Mucosa of gallbladder (tissue), 1 donor: Measurements from ENCODE around the gene GINS2. TPM values are rescaled to one million over a fixed set of nuclear protein-coding genes. Genes with fewer than 3 reads are reported as not detected.

Experiments used
- DNase-seq: peaks from one replicate; pipeline ENCODE4 v3.0.0-alpha.2; 2020; ENCODE audit warnings: low spot score
- total RNA-seq: library from RNA; stranded (reverse); gene quantifications from one replicate; pipeline ENCODE4 v1.2.1, GENCODE V29; 2021
- donor health status: DM: no; HTN: no; CAD: no.

GINS2 gene
- total RNA-seq, 1 donor from 2014 or later = 0.81 TPM

GRCh38 chr16:85667841-85668413, 20.8 kb downstream of the GINS2 start:
- no peak for DNase-seq

- no peak for DNase-seq
Measured at GRCh38 chr16:85667261-85667660, 21.5 kb downstream of the GINS2 start.

- DNase-seq = no peak
Measured at GRCh38 chr16:85665929-85666328, 22.8 kb downstream of the GINS2 start.

DNA sequence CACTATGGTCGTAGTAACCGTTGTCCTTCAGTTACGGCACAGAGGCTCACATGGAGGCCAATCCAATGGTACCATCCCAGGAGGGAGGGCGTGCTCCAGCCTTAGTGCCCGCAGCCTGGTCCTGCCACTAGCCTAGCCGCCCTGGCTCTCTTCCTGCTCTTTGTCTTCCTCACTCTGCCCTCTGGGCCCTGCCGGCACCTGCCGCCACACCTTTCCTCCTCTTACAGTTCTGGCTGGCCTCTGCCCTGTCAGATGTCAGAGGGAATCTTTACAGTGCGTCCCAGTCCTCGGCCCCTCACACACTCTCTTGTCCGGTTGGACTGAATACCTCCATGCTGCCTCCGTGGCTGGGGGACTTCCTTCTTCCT, 23.4 kb downstream of the GINS2 start:
- no peak for DNase-seq

DNA sequence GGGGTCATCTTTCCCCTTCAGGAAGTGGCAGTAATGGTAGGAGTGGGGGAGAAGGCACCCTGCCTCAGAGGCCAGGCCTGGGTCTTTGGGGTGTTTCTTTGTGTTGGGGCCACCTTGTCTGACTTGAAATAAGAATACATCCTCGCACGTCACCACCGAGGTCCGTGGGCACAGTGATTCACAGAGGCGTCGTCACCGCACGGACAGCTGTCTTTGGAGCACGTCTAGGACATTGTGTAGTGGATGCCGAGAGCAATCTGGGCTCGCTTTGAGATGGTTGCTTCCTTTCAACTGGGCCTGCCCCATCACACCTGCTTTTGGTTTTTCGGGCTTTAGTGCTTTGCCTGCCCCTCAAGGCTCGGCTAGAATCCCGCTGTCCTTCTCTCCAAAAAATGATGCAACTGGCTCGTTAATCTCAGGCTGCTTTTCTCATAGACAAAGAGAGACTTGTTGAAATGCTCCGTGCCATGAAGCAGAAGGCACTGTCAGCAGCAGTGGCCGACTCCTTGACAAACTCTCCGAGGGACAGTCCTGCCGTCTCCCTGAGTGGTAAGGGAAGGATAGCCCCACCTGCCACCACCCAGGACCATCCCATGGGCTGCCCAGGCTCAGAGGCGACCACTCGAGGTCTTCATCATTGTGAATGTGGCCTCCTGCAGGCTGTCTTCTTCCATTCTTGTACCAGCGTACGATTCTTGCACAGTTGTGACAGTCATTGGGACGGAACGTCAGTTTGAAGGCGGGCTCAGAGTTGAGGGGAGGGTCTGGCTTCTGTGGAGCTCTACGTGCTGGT, 24.0 kb downstream of the GINS2 start:
- no peak for DNase-seq

- no peak for DNase-seq
Measured at GRCh38 chr16:85663891-85664321, 24.8 kb downstream of the GINS2 start.

DNA sequence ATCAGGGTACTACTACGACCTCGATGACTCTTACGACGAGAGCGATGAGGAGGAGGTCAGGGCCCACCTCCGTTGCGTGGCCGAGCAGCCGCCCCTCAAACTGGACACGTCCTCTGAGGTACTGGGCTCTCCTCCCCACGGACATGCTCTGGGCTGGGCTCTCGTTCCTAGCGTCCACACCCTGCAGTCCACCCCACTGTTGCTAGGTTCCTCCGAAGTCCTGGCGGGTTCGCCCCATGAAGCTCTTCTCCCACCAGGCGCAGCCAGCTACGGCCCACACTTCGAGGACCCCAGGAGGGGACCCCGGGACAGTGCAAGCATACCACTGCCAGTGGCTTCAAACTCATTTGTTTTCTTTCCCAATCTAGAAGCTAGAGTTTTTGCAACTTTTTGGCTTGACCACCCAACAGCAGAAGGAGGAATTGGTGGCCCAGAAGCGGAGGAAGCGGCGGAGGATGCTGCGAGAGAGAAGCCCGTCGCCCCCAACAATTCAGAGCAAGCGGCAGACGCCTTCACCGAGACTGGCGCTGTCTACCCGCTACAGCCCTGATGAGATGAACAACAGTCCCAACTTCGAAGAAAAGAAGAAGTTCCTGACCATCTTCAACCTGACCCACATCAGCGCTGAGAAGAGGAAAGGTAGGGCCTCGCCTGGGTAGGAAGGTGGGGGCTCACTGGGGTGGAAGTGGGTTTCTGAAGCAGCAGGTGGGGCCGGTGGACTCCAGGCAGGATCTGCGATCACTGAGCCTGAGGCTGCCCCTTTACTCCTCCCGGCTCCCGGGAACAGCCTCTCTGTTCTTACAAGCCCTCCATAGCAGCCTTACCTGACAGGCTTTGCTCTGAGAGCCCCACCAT, 25.6 kb downstream of the GINS2 start:
- DNase-seq = no peak

GRCh38 chr16:85662482-85662812, 26.3 kb downstream of the GINS2 start:
- no peak for DNase-seq

DNA sequence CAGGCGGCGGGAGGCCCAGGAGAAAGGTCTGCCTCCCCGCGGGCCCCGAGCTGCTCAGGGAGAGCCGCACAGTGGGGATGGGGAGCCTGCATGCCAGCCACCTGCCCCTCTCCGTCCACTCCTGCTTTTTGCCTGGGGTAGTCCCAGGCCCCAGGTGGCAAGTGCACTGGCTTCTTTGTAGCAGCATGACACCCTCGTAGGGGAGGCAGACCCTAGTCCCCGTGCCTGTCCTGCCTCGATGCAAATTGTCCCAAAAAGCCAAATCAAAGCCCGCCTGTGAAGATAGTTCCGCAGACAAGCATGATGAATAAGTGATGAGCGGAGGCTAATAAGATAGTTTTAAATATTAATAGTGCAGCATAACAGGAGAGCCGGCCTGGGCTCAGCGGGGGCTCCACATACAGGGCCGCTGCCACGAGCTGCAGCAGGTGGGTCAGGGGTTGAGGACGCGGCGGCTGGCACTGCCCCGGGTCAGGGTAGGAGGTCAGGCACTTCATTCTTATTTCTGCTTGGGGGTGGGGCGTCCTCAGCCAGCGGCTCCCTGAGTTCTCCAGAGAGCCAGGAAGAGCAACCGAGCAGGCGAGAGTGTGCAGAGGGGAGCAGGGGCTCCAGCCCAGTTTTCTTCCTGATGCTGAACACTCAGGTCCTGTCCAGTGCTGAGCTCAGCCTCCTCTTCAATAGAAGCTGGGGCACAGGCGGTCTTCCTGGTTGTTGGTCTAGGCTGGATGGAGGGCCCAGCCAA, 26.8 kb downstream of the GINS2 start:
- DNase-seq = no peak

GRCh38 chr16:85660843-85661739, 27.7 kb downstream of the GINS2 start:
- DNase-seq = no peak

- no peak for DNase-seq
Measured at GRCh38 chr16:85659805-85660511, 28.8 kb downstream of the GINS2 start.

DNA sequence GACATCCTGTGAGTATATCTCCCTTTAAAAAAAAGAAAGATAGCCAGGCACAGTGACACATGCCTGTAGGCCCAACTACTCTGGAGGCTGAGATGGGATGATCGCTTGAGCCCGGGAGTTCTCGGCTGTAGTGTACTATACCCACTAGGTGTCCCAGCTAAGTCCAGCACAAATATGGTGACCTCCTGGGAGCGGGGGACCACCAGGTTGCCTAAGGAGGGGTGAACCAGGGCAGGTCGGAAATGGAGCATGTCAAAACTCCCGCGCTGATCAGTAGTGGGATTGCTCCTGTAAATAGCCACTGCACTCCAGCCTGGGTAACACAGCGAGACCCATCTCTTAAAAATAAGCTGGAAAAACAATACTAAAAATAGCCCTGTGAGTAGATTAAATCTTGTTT, 29.4 kb downstream of the GINS2 start:
- no peak for DNase-seq

DNA sequence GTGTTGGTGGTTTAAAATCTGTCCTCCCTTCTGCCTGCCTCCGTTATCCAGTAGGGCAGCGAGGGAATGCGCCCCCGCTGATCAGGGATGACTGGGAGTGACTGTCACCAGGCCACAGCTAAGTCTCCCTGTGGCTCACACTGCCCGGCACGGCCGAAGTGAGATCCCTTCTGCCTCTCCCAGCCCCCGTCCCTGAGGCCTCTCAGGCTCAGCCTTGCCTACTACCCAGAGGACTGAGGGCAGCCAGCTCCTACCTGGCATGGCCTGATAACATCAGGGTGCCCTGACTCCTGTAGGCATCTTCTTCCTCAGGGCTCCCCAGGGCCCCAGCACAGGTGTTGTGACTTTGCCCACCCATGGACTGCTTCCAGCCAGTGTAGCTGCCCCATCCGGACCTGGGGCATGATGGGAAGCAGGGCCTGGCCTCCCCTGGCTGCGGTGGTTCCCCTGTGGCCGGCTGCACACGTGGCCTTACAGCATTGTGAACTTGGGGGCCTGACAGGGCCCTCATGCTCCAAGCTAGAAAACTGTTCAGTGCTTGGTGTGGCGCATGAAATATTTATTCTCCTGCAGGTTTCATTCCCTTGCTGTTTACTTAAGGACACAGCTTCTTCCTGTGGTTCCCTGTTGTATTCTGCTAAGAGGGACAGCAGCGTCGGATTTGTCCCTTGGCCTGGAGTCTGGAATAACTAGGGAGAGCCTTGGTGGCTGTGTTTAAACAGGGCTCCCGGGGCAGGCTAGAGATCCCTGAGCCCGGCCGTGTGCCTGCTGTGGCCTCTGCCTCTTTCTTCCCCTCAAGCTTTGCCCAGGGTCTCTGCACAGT, 30.0 kb downstream of the GINS2 start:
- DNase-seq = no peak

DNA sequence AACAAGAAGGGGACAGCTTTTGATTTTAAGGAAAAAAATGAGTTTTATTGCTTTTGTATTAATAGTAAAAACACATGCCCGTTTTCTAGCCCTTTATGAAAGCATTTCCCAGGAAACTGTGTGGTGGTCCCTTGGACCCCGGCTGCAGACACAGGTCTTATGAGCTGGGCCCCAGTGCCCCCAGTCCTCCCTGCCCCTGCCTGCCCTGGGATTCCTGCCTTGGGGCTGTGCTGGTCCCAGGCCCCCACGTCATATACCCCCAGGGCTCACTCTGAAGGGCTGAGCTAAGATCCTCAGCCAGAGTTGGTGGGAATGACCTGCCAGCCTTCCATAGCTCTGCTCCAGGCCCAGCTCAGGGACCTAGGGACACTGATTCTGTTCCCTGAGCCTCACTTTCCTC, 30.8 kb downstream of the GINS2 start:
- DNase-seq = no peak

DNA sequence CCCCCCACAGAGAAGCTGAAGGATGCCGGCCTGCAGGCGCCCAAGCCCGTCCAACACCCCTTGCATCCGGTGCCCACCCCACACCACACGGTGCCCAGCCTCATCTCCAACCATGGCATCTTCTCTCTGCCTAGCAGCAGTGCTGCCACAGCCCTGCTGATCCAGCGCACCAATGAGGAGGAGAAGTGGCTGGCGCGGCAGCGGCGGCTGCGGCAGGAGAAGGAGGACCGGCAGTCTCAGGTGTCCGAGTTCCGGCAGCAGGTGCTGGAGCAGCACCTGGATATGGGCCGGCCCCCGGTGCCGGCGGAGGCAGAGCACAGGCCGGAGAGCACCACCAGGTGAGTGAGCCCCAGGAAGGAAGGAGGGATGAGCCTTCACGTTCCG, 31.5 kb downstream of the GINS2 start:
- DNase-seq = no peak

GRCh38 chr16:85656351-85657266, 32.1 kb downstream of the GINS2 start:
- no peak for DNase-seq

GRCh38 chr16:85655216-85656129, 33.3 kb downstream of the GINS2 start:
- DNase-seq = no peak
